A549 (cell line): ENCODE results near the gene LHFPL2.

Experiments used
- CTCF ChIP-seq: fragments of >200 bp; sonication (Bioruptor Twin); formaldehyde crosslinking; IDR thresholded peaks from 3 replicates; pipeline ENCODE4 v1.5.1; 2016
- ESRRA ChIP-seq: fragments of 150-350 bp; IDR thresholded peaks from 2 replicates; pipeline ENCODE4 v1.6.1; 2014; ENCODE audit warnings: mild to moderate bottlenecking, low read length, borderline replicate concordance
- POLR2A ChIP-seq: IDR thresholded peaks from 2 replicates; pipeline ENCODE4 v1.6.1; 2012; ENCODE audit warnings: mild to moderate bottlenecking, low read length
- RCOR1 ChIP-seq: fragments of 150-350 bp; IDR thresholded peaks from 2 replicates; pipeline ENCODE4 v1.6.1; 2014; ENCODE audit warnings: antibody characterized with exemption, low read length, low read depth
- REST ChIP-seq: fragments of 200-600 bp; sonication (generic); IDR thresholded peaks from 2 replicates; pipeline ENCODE4 v1.6.1; 2016; ENCODE audit warnings: antibody characterized with exemption, mild to moderate bottlenecking, moderate library complexity

- TF ChIP-seq POLR2A (no peak), CTCF (no peak), ESRRA (no peak), REST (no peak), RCOR1 (no peak)
Measured at GRCh38 chr5:78511121-78511906, 137.3 kb downstream of the LHFPL2 start.
